Activated CD4-positive, alpha-beta T cell treated with anti-CD3 and anti-CD28 coated beads, Interleukin-2, amount 50 U/mL, for 4 hours (primary cell): Measurements from ENCODE around the gene UBE2V1.
A peak's percentile ranks its signal among the peaks of the same experiment; 100 is the strongest.
"Not testable (repeated sequence)": the region's sequence is repeated elsewhere in the genome, so short reads cannot be mapped to it uniquely, and the experiment has no call there.

Source experiments
- DNase-seq, 2 experiments: peaks; one replicate each; pipeline ENCODE4 v3.0.0-alpha.2; 2020

The UBE2V1 gene

GRCh38 chr20:50136822-50137599, 24.1 kb upstream of the UBE2V1 start:
- DNase-seq = no peak

GRCh38 chr20:50135157-50135556, 22.2 kb upstream of the UBE2V1 start:
- DNase-seq = not testable (repeated sequence)

GRCh38 chr20:50133474-50134217, 20.7 kb upstream of the UBE2V1 start:
- no peak for DNase-seq

GRCh38 chr20:50133041-50133440, 20.1 kb upstream of the UBE2V1 start:
- DNase-seq = no peak

GRCh38 chr20:50130995-50131394, 18.0 kb upstream of the UBE2V1 start:
- no peak for DNase-seq

GRCh38 chr20:50130356-50130723, 17.4 kb upstream of the UBE2V1 start:
- DNase-seq = no peak

- DNase-seq = no peak
These were observed 16.9 kb upstream of the UBE2V1 start for GRCh38 chr20:50129662-50130355.

DNA sequence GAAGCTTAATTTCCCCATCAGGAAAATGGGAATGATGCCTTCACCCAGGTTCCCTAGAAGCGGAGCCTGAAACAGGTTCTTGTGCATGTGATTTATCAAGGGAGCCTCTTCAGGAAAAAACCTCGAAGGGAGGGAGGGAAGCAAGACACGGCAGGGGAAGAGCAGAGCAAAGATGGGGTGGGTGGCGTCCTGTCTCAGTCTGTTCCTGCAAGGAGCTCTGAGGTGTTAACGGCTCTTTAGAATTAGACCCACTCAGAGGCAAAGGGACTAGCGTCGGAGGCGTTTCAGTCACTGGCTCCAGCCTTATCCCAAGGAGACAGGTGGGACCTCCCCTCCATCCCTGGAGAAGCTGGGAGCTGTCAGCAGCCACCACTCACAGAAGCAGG, 15.6 kb upstream of the UBE2V1 start:
- no peak for DNase-seq

- DNase-seq = no peak
These were observed 14.9 kb upstream of the UBE2V1 start for GRCh38 chr20:50127587-50128519.

DNA sequence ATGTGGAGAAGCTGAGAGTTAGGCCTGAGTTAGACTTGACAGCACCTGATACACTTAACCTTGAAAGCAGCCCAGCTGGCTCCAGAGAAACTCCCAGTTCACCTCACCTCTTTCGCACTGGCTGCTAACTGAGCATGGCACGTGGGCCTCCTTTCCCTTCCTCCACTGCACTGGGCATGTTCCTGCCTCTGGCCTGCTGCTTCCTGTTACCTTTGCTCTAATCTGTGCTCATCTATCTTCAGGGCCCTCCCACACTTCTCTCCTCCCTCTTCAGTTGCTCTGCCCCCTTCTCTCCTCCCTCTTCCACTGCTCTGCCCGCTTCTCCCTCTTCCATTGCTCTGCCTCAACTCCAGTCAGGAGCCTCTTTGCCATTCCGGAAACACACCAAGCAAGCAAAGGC, 13.7 kb upstream of the UBE2V1 start:
- DNase-seq = no peak

DNA sequence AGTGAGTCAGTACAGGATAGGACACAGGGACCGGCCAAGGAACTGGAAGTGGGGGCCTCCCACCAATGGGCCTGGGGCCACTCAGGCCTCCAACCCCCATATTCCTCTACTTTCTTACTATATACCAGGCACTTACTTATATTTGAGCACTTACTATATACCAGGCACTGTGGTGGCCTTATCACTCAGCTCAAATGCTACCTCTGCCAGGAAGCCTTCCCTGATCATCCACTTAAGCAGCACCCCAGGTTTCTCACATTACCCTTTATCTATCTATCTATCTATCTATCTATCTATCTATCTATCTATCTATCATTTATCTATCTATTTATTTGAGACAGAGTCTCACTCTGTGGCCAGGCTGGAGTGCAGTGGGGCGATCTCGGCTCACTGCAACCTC, 12.3 kb upstream of the UBE2V1 start:
- no peak for DNase-seq

DNA sequence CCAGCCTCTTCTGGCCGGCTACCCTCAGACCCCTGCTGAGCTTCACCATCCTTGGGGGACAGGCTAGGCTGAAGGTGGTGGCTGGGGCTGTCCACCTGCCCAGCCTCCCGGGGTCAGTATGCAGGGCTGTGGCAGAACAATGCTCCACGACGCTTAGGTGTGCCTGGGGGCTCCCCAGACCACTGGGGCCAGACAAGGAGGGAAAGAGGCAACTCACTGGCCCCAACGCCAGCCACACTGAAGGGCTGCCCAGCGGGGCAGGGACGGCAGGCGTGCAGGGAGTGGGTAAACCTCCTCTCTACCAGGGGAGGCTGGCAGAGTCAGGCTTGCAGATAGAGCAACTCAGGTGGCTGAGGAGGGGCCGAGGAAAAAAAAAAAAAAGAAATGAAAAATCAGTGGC, 11.5 kb upstream of the UBE2V1 start:
- DNase-seq = no peak

- no peak for DNase-seq
These were observed 10.5 kb upstream of the UBE2V1 start for GRCh38 chr20:50123418-50123817.

- DNase-seq = no peak
These were observed 9.8 kb upstream of the UBE2V1 start for GRCh38 chr20:50122763-50123162.

- no peak for DNase-seq
These were observed 8.9 kb upstream of the UBE2V1 start for GRCh38 chr20:50121858-50122271.

DNA sequence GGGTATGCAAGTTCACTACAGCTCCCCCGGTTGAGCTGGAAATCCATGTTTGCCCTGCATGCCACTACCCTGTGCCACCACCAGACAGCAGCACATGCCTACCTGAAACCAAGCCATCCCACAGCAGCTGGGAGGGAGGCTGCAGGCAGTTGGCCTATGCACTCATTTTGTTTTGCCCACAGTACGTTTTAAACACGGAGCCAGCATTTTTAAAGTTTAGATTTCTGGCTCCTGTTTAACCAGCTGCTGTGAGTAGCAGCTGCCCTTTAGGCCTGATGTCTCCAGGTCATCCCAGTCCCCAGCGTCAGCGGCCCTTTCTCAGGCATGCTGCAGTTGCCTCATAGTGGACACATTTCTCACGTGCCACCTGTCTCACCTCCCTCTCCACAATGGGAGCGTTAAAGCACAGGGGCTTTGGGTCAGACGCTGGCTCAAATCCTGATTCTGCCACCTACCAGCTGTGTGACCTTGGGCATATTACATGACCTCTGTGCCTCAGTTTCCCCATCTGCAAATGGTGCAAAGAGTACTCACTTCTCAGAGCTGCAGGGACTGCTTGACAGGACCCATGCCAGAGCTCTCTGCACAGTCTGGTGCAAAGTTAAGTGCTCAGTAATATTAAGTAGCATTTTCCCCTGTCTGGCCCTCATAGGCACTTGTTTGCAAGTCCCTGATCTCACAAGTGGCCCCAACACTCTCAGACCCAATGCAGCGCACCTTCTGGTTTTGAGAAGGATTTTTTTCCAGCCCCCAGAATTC, 8.2 kb upstream of the UBE2V1 start:
- DNase-seq = peak; percentile 57 to 60

GRCh38 chr20:50118203-50118602, 5.3 kb upstream of the UBE2V1 start:
- no peak for DNase-seq

GRCh38 chr20:50116368-50116999, 3.5 kb upstream of the UBE2V1 start:
- DNase-seq = no peak

DNA sequence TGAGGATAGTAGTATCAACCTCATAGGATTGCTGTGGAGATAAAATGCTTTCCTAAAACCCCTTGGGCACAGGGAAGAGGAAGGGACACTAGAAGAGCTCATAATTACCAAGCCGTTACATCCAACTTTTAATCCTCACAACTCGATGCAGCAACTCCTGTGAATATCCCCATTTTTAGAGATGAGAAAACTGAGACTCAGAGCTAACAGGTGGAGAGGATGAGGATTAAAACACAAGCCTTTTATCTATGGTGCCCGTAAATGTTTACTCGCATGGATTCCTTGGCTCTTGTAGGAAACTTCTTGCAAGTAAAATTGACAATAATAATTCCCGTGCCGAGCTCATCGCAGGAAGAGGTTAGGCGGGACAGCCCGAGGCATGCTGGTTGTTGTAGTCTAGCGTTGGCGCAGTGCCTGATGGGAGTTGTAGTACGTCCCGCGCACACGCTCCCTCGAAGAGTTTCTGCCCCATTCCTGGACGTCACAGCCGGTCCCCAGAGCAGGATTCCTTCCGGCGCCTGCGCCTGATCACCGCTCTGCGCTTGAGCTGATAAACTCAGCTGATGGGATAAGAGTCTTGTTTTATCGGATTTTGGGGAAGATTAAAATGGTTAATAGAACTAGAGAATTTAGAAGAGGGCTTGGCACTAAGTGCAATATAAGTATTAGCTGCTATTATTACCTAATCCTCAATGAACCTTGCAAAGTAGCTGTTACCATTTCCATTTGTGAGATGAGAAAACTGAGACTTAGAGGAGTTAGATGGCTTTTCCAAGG, 2.8 kb upstream of the UBE2V1 start:
- peak; percentile 87 to 89 for DNase-seq

DNA sequence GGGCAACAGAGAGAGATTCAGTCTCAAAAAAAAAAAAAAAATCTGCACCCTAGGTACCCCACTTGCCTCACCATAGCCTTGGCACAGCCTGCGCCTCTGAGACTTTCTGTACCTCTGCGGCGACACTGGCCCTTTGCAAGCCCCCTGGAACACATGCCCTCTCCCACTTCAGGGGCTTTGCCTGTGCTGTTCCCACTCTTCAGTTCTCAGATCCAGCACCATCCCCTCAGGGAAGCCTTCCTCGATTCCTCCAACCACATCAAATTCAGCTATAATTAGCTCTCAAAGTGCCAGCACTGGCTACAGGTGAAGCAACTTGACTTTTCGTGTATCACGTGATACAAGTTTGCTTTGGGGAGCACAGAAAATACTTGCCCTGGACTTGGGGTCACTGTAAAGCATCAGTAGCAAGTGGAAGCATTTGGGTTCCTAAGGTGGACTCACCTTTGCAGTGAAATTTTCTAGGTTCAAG, 2.1 kb upstream of the UBE2V1 start:
- no peak for DNase-seq
